Esophagus (tissue), 2 donors: ENCODE results near the gene MYOM1. TPM values are rescaled to one million over a fixed set of nuclear protein-coding genes. Genes with fewer than 3 reads are reported as not detected.

ENCODE experiments used
- H3K27ac ChIP-seq, 2 donors: one replicate each; pipeline ENCODE4 v1.5.1; 2013; ENCODE audit warnings: low read depth in 2 of 2, mild to moderate bottlenecking in 2 of 2, inconsistent platforms in 1 of 2, low read length in 1 of 2, moderate library complexity in 1 of 2
- H3K27me3 ChIP-seq, 2 donors: one replicate each; pipeline ENCODE4 v1.6.1; 2013; ENCODE audit warnings: low read length in 2 of 2, control low read depth in 1 of 2, mild to moderate bottlenecking in 1 of 2; ENCODE audit not compliant: insufficient read depth in 2 of 2, control insufficient read depth in 1 of 2
- H3K36me3 ChIP-seq, 2 donors: one replicate each; pipeline ENCODE4 v1.6.1; 2013; ENCODE audit warnings: low read length in 1 of 2; ENCODE audit not compliant: control insufficient read depth in 2 of 2, insufficient read depth in 2 of 2
- H3K4me1 ChIP-seq, 2 donors: one replicate each; pipeline ENCODE4 v1.6.1; 2013; ENCODE audit warnings: low read length in 1 of 2; ENCODE audit not compliant: control insufficient read depth in 2 of 2, insufficient read depth in 2 of 2
- H3K4me3 ChIP-seq, 2 donors: one replicate each; pipeline ENCODE4 v1.5.1; 2013; ENCODE audit warnings: low read length in 2 of 2, mild to moderate bottlenecking in 2 of 2, low read depth in 1 of 2, moderate library complexity in 1 of 2
- H3K9me3 ChIP-seq, 2 donors: one replicate each; pipeline ENCODE4 v1.6.1; 2013; ENCODE audit warnings: mild to moderate bottlenecking in 2 of 2, low read depth in 1 of 2, low read length in 1 of 2, moderate library complexity in 1 of 2; ENCODE audit not compliant: control insufficient read depth in 2 of 2, insufficient read depth in 1 of 2
- WGBS, 2 donors: extraction: QIAGEN DNeasy Blood & Tissue Kit; methylation state at CpG; one replicate each; pipeline ENCODE4 v1.1.7; 2013; 5-methylcytosine and 5-hydroxymethylcytosine counted together
- polyA plus RNA-seq, 2 donors: library from polyadenylated mRNA; stranded (reverse); fragments of 200-250 nt; gene quantifications; one replicate each; pipeline ENCODE4 v1.2.3, GENCODE V29; 2013
- donor health status: healthy with polysubstance abuse.
- donor health status: Bipolar disorder and iron deficiency.

Gene MYOM1
- polyA plus RNA-seq, 2 donors, result 1.6 to 1.7 TPM

DNA sequence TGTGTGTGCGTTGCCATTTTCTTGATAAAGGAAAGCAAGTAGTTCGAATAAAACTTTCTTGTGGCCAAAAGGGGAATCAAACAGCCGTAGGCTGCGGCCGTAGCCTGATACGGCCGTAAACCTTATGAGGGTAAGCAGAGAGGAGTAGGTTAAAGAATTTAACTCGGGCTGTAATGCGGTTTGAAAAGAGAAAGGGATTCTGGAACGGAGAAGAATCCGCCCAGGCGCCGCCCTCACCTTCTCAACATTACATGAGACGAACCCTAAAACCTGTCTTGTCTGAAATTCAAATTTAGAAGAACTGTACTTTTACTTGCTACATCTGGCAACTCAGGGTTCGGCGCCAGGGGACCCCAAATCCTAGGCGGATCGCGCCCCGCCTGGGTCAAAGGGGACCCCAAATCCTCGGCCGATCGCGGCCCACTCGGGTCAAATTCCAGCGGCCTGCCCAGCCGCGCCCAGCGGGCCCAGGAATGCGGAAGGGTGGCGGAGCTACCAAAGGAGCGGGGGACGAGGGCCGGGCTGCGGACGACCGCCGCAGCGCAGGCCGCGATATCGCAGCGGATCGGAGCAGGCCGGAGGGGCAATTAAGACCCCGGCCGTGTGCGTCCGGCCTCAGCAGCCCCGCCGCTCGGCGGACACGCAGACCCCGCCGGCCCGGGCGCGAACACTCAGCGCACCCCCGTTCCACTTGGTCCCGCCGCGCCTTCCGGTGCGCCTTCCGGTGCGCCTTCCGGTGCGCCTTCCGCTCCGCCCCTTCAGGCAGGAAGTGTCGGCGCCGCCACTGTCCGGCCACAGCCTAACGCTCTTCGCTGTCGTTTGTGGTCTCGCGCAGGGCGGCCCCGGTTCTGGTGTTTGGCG, 41.8 kb upstream of the MYOM1 start, which contains the start of gene MYL12B:
MYL12B (plus strand) TSS at position 761 of the 861 bp plus-strand sequence. CDS start 10,766 bp downstream, outside the sequence.
- H3K4me3 ChIP-seq, result peak within 1 kb of the TSS; percentile 73 to 80
- 0 to 1% methylated on average over 81 to 84 of the region's 84 CpGs for WGBS, 2 donors
- no peaks in the 10 kb centered on the region for H3K27me3 ChIP-seq
- H3K27ac ChIP-seq, result peak within 1 kb of the TSS; percentile 93 to 98
- no peaks in the 10 kb centered on the region for H3K9me3 ChIP-seq
- peaks cover 2 to 8% of the 10 kb centered on the region in 2 donors for H3K4me1 ChIP-seq
- H3K36me3 ChIP-seq, result peaks cover 0 to 2% of the 10 kb centered on the region in 2 donors

DNA sequence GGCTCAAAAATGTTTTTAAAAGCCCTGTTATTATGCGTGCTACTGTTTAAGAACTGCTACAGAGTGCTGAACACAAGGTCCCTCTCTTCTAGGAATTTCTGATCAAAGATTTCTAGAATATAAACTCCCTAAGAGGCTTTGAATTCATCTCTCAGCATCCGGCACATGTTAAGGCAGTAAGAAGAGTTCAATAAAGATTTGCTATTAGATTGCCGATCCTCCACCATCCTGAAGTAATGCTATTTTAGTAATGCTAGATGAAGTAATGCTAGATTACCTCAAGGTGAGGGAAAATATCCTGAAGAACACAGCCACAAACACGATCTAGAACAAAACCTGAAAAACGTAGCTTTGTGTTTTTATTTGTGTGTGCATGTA, 41.2 kb upstream of the MYOM1 start:
- Histone ChIP-seq H3K4me3 (peak overlapping the region; percentile 73 to 80), H3K9me3 (no peaks in the 10 kb centered on the region), H3K36me3 (peaks cover 0 to 2% of the 10 kb centered on the region in 2 donors), H3K27me3 (no peaks in the 10 kb centered on the region), H3K4me1 (peaks cover 2 to 4% of the 10 kb centered on the region in 2 donors), H3K27ac (peak overlapping the region; percentile 93 to 98)
- WGBS, 2 donors, result 11% methylated on average over 5 of the region's 5 CpGs

DNA sequence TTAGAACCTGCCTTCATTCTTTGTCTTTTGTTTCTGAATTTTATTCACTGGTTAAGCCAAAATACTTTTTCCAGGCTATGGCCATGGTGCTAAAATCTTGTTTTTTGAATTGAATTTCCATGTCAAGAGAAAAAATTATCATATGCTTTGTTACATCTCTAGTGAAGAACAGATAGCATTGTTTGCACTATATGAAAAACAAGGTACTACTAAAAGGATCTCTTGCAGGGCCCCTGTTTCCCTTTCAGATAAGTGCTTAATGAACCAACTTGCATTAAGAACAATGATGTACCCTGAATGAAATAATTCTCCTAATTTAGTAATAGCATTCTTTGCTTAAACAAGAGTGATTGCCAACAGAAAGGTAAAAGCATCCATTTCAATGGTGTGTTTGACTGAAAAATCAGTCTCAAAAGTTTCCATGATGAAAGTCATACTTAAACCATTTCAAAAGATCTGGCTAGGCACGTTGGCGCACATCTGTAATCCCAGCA, 37.9 kb upstream of the MYOM1 start:
- Histone ChIP-seq H3K4me1 (no peaks in the 10 kb centered on the region), H3K9me3 (no peaks in the 10 kb centered on the region), H3K27me3 (no peaks in the 10 kb centered on the region), H3K36me3 (peaks cover 0 to 5% of the 10 kb centered on the region in 2 donors), H3K4me3 (no peak overlapping the region), H3K27ac (no peak overlapping the region)
- WGBS, 2 donors, result 85 to 86% methylated on average over 2 of the region's 2 CpGs

DNA sequence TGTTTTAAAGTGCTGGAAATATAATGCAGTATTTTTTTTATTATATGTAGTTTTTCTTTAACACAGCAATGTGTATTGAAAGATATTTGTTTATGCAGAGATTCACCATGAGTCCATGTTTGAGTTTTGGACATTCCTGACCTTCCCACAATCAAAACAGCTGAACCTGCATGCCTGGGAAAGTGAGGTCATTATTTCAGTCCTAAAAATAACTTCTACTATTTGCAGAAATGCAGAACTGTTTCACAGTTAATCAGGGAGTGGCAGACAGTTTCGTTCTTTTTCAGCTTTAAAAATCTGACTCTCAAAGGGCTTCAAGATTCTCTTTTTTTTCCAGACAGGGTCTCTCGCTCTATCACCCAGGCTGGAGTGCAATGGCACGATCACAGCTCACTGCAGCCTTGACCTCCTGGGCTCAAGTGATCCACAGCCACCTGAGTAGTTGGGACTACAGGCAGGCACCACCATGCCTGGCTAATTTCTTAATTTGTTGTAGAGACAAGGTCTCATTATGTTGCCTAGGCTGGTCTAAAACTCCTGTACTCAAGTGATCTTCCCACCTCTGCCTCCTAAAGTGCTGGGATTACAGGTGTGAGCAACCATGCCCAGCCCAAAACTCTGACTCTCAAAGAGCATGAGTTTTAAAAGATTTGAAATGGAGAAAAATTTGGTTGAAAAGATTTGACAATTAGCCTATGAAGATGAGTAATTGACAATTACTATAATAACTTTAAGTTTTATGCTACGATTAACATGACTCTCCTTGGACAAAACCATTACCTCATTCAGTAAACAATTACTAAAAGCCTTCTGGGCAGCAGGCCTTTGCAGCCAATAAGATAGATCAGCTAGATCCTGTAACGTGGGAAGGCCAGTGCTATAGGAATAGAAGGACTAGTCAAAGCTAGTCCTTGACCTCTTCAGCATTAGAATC, 37.2 kb upstream of the MYOM1 start:
- Histone ChIP-seq H3K27ac (peak overlapping the region; percentile 33 to 71), H3K36me3 (peaks cover 0 to 5% of the 10 kb centered on the region in 2 donors), H3K27me3 (no peaks in the 10 kb centered on the region), H3K4me3 (no peak overlapping the region), H3K4me1 (no peaks in the 10 kb centered on the region), H3K9me3 (no peaks in the 10 kb centered on the region)
- 51 to 54% methylated on average over 5 of the region's 5 CpGs for WGBS, 2 donors

DNA sequence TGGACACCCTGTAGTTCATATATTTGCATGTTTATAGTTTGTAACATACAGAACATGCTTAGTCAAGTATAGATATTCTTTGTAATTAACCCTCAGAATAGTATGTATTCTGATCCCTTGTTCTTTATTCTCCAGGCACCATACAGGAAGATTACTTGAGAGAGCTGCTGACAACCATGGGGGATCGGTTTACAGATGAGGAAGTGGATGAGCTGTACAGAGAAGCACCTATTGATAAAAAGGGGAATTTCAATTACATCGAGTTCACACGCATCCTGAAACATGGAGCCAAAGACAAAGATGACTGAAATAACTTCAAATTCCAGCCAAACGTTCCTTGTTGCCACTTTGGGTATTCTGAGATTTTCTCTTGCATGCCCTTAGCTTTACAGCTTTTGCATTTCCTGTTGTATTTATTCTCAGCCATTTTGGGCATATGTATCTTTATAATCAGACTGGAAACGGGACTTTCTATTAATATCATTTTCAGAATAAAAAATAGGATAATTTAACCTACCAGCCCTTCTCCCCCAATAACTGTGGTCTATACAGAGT, 35.9 kb upstream of the MYOM1 start:
- Histone ChIP-seq H3K4me3 (no peak overlapping the region), H3K4me1 (no peaks in the 10 kb centered on the region), H3K27me3 (no peaks in the 10 kb centered on the region), H3K9me3 (no peaks in the 10 kb centered on the region), H3K36me3 (peaks cover 0 to 5% of the 10 kb centered on the region in 2 donors), H3K27ac (no peak overlapping the region)
- WGBS, 2 donors, result 65 to 73% methylated on average over 5 of the region's 5 CpGs

DNA sequence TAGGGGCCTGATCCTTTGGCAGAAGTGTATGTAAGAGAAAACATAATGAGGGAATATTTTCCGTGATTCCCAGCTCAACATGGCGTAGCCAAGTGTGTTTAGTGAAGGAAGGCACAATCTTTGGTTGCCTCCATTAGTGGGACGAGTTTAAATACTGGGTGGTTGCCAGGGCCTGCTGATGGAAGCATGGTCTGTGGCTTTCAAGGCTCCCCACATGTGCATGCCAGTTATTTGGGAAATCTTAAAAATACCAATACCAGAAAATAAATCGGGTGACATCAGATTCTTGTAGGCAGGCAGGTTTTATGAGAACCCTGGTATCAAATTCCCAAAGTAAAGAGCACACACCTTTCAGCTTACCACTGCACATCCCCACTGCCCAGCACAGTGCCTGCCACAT, 35.0 kb upstream of the MYOM1 start:
- Histone ChIP-seq H3K4me3 (no peak overlapping the region), H3K27me3 (no peaks in the 10 kb centered on the region), H3K36me3 (peaks cover 0 to 5% of the 10 kb centered on the region in 2 donors), H3K27ac (no peak overlapping the region), H3K4me1 (no peaks in the 10 kb centered on the region), H3K9me3 (no peaks in the 10 kb centered on the region)
- WGBS, 2 donors, result 83% methylated on average over 4 of the region's 4 CpGs

DNA sequence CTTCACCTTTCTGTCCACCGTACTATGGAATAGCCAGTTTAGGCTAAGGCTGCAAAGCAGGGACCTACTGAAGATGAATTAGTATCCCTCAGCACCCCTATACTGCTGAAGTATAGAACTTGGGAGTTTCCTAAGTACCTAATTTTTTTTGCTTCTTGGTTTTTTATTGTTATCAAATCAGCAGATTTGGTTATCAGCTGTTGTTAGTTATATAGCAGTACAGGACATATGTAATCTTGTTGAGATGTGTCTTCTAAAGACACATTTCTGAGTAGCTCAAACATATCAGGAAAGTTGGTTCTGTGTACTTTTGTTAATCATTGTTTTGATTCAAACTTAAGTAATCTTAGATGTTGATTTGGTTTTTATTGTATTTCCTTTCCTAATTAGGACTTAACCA, 33.1 kb upstream of the MYOM1 start:
- no peaks in the 10 kb centered on the region for H3K4me1 ChIP-seq
- peak overlapping the region in 1 of 2 donors; percentile 22 for H3K27ac ChIP-seq
- peaks cover 0 to 5% of the 10 kb centered on the region in 2 donors for H3K36me3 ChIP-seq
- H3K9me3 ChIP-seq, result no peaks in the 10 kb centered on the region
- no peak overlapping the region for H3K4me3 ChIP-seq
- 65 to 82% methylated on average over 1 of the region's 1 CpG for WGBS, 2 donors
- H3K27me3 ChIP-seq, result no peaks in the 10 kb centered on the region

DNA sequence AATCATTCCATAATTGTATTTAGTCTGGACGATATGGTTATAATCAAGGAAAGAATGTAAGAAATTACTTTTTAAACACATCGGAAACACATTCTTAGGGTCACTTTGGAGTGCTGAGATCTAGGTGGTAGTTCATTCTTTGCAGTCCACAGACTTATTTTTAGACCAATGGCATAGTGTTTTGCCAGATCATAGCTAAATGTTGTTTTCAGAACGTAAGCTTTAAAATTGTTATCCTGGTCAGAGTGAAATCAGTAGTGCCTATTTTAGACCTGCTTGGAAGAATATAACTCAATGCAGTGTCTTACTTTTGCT, 32.2 kb upstream of the MYOM1 start:
- Histone ChIP-seq H3K4me3 (no peak overlapping the region), H3K27ac (peak overlapping the region in 1 of 2 donors; percentile 12)

DNA sequence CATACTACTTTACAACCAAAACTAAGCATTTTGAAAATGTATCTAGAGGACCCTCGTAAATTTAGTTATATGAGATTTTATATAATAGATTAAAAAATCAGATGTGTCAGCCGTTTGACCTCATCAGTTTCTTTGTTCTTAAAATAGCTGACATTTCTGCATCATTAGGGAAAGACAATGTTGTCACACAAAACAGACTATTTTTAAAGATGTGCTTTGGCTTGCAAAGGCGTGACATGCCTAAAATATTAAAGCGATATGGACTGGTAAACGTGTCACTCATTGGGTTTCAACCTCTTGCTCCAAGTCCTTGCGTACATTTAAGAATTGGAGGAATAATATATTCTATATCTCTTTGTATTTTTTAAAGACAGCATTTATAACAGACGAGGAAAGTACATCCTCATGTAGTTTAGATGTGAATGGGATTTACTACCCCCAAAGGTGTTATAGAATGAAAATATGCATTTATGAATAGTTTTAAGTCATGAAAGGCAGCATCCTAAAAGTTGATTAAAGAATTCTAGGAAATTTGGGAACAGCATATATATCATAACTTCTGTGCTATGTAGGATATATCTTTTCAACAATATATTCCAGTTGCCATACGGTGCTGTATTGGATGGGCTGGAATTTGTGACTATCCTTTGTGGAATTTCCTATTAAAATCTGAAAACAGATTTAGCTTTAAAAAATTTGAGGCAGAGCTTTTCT, 31.6 kb upstream of the MYOM1 start:
- Histone ChIP-seq H3K4me1 (no peaks in the 10 kb centered on the region), H3K36me3 (peaks cover 0 to 5% of the 10 kb centered on the region in 2 donors), H3K27me3 (no peaks in the 10 kb centered on the region), H3K4me3 (no peak overlapping the region), H3K9me3 (no peaks in the 10 kb centered on the region), H3K27ac (no peak overlapping the region)
- WGBS, 2 donors, result 60 to 61% methylated on average over 8 of the region's 8 CpGs

More for the DNA sequence above, 32.2 kb upstream of the MYOM1 start:
- Histone ChIP-seq H3K9me3 (no peaks in the 10 kb centered on the region), H3K27me3 (no peaks in the 10 kb centered on the region), H3K36me3 (peaks cover 0 to 5% of the 10 kb centered on the region in 2 donors), H3K4me1 (no peaks in the 10 kb centered on the region)
- WGBS, 2 donors, result 60 to 63% methylated on average over 3 of the region's 3 CpGs
